ENCODE results near the gene HOXC9.
A peak's percentile ranks its signal among the peaks of the same experiment; 100 is the strongest.

HOXC9 gene

DNA sequence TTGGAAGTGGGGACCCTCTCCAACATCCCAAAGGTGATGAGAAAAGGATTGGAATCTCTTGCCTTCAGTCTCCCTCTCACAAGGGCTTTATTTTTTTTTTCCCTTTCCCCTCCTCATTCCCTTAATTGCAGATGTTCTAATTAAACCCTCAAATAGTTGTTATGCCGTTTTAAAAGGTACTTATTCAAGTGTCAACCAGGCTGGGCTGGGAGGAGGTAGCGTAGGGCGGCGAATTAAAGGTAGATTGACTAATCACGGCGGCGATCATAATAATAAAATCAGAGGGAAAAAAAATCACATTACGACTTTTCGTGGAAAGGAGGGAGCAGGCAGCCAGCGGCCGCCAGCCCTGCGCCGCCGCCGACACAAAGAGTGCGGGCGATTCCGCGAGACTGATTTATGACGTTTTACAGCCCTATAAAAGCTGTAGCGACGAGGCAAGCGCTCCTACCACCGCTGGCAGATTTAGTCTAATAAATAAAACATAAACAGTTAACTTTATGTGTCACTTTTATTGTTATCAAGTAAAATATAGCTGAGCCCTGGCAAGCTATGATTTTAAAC lies 52.0 kb downstream of the HOXC9 start:
- DNase-seq (ENCODE audit: low read depth) = no peak
- H3K4me3 ChIP-seq (ENCODE audit: low read length) = peak overlapping the region; percentile 15
- TF ChIP-seq, protein P1, sequence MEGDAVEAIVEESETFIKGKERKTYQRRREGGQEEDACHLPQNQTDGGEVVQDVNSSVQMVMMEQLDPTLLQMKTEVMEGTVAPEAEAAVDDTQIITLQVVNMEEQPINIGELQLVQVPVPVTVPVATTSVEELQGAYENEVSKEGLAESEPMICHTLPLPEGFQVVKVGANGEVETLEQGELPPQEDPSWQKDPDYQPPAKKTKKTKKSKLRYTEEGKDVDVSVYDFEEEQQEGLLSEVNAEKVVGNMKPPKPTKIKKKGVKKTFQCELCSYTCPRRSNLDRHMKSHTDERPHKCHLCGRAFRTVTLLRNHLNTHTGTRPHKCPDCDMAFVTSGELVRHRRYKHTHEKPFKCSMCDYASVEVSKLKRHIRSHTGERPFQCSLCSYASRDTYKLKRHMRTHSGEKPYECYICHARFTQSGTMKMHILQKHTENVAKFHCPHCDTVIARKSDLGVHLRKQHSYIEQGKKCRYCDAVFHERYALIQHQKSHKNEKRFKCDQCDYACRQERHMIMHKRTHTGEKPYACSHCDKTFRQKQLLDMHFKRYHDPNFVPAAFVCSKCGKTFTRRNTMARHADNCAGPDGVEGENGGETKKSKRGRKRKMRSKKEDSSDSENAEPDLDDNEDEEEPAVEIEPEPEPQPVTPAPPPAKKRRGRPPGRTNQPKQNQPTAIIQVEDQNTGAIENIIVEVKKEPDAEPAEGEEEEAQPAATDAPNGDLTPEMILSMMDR (conservative IDR thresholded peaks at IDR 0.05; ENCODE audit: low read length) = no peak

DNA sequence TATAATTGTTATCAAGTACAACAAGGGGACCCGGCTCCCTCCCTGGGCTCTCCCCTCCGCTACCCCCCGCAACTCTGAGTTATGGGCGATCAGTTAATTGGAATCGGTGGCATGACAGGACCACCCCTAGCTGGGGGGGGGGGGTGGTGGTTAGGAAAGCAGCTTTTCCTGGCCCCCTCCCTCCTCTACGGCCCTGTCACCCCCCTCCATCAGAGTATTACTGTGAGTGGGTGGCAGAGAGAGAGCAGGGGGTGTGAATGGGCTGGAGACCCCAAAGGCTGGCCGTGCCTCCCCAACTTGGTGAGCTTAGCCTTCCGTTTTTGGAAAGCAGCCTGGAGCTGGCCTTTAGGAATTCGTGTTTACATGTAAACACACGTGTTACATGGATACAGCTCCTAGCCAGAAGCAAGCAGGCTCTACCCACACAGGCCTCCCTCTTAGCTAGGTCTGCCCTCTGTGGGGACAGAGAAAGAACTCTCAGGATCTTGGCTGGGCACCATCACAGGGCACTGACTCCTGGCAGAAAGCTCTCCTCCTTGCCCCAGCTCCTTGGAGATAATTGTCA lies 52.6 kb downstream of the HOXC9 start:
- no peak overlapping the region for H3K4me3 ChIP-seq (ENCODE audit: low read length)
- TF ChIP-seq, protein P1 (conservative IDR thresholded peaks at IDR 0.05; ENCODE audit: low read length) = no peak
- peak; percentile 75 for DNase-seq (ENCODE audit: low read depth)

All from AG10803 (cell line).